HEK293 (cell line): ENCODE measurements around the gene RHBDL3.

Experiments
- CTCF ChIA-PET: fragments of 350-600 bp; formaldehyde crosslinking; extraction: SDS; loops from one replicate; lab custom pipeline; 2021; ENCODE audit warnings: antibody characterized with exemption; lab: Yijun Ruan, JAX
- POLR2A ChIA-PET: fragments of 300-600 bp; formaldehyde crosslinking; extraction: SDS; loops from one replicate; lab custom pipeline; 2020; ENCODE audit warnings: antibody characterized with exemption, inconsistent platforms; lab: Yijun Ruan, JAX
- H3K27ac ChIP-seq: fragments of 200-500 bp; sonication (Bioruptor generic); 2 replicates; pipeline ENCODE4 v1.5.1; 2014; ENCODE audit warnings: low read depth, low read length, control low read depth, inconsistent platforms; ENCODE audit errors: extremely low read depth
- H3K36me3 ChIP-seq, 2 experiments: fragments of 200-500 bp in 1 of 2; sonication (Bioruptor generic) in 1 of 2; 1 replicate in 1 of 2; 2 replicates in 1 of 2; pipeline ENCODE4 v1.5.1; 2014 to 2017; ENCODE audit warnings: inconsistent platforms in 2 of 2, low read length in 2 of 2; ENCODE audit not compliant: control insufficient read depth in 2 of 2, insufficient read depth in 1 of 2
- H3K4me1 ChIP-seq: fragments of 200-500 bp; sonication (Bioruptor generic); 2 replicates; pipeline ENCODE4 v1.5.1; 2014; ENCODE audit warnings: mild to moderate bottlenecking, low read length, inconsistent platforms; ENCODE audit not compliant: control insufficient read depth, insufficient read depth
- H3K4me3 ChIP-seq: 2 replicates; pipeline ENCODE4 v1.5.1; 2011; ENCODE audit warnings: low read depth, mild to moderate bottlenecking, control low read depth, low read length, moderate library complexity
- H3K9me3 ChIP-seq: fragments of 200-500 bp; sonication (Bioruptor generic); 2 replicates; pipeline ENCODE4 v1.5.1; 2014; ENCODE audit warnings: low read depth, low read length, inconsistent platforms; ENCODE audit not compliant: control insufficient read depth, insufficient read depth
- EGR2 ChIP-seq: fragments of 450-650 bp; formaldehyde crosslinking; IDR thresholded peaks from 2 replicates; pipeline ENCODE4 v1.5.1; 2016; ENCODE audit warnings: low read depth, missing biosample characterization, missing genetic modification characterization
- GLIS2 ChIP-seq: fragments of 450-650 bp; formaldehyde crosslinking; IDR thresholded peaks from 2 replicates; pipeline ENCODE4 v1.5.1; 2016; ENCODE audit warnings: missing biosample characterization, missing genetic modification characterization
- KLF1 ChIP-seq: fragments of 450-650 bp; formaldehyde crosslinking; IDR thresholded peaks from 2 replicates; pipeline ENCODE4 v1.5.1; 2016; ENCODE audit warnings: missing biosample characterization, missing genetic modification characterization
- KLF10 ChIP-seq: fragments of 450-650 bp; IDR thresholded peaks from 2 replicates; pipeline ENCODE4 v1.5.1; 2018; ENCODE audit warnings: missing biosample characterization, mild to moderate bottlenecking, missing genetic modification characterization
- MEIS1 ChIP-seq: sonication (generic); formaldehyde crosslinking; IDR thresholded peaks from 2 replicates; pipeline ENCODE4 v1.8.1; 2022; ENCODE audit warnings: missing genetic modification reagents, mild to moderate bottlenecking, borderline replicate concordance
- PBX3 ChIP-seq: sonication (generic); formaldehyde crosslinking; IDR thresholded peaks from 2 replicates; pipeline ENCODE4 v1.8.1; 2022; ENCODE audit warnings: mild to moderate bottlenecking, moderate library complexity, missing genetic modification reagents
- PRDM6 ChIP-seq: fragments of 450-650 bp; formaldehyde crosslinking; IDR thresholded peaks from 2 replicates; pipeline ENCODE4 v1.5.1; 2017; ENCODE audit warnings: missing biosample characterization, missing genetic modification characterization
- RBAK ChIP-seq: fragments of 450-650 bp; formaldehyde crosslinking; IDR thresholded peaks from 2 replicates; pipeline ENCODE4 v1.5.1; 2016; ENCODE audit warnings: missing biosample characterization, missing genetic modification characterization
- SALL2 ChIP-seq: fragments of 450-650 bp; formaldehyde crosslinking; IDR thresholded peaks from 2 replicates; pipeline ENCODE4 v1.5.0; 2017; ENCODE audit warnings: missing biosample characterization, mild to moderate bottlenecking, missing genetic modification characterization, borderline replicate concordance
- SP3 ChIP-seq: fragments of 450-650 bp; formaldehyde crosslinking; IDR thresholded peaks from 2 replicates; pipeline ENCODE4 v1.5.1; 2016; ENCODE audit warnings: missing biosample characterization, missing genetic modification characterization
- ZBTB17 ChIP-seq: fragments of 450-650 bp; formaldehyde crosslinking; IDR thresholded peaks from 2 replicates; pipeline ENCODE4 v1.5.1; 2016; ENCODE audit warnings: missing biosample characterization, missing genetic modification characterization
- ZNF138 ChIP-seq: fragments of 450-650 bp; formaldehyde crosslinking; IDR thresholded peaks from 2 replicates; pipeline ENCODE4 v1.5.1; 2016; ENCODE audit warnings: missing biosample characterization, missing genetic modification characterization, borderline replicate concordance
- ZNF155 ChIP-seq: fragments of 450-650 bp; formaldehyde crosslinking; IDR thresholded peaks from 2 replicates; pipeline ENCODE4 v1.5.1; 2016; ENCODE audit warnings: missing biosample characterization, missing genetic modification characterization
- ZNF184 ChIP-seq: fragments of 450-650 bp; IDR thresholded peaks from 2 replicates; pipeline ENCODE4 v1.5.1; 2018; ENCODE audit warnings: missing biosample characterization, mild to moderate bottlenecking, missing genetic modification characterization
- ZNF280C ChIP-seq: fragments of 450-650 bp; formaldehyde crosslinking; IDR thresholded peaks from 2 replicates; pipeline ENCODE4 v1.5.1; 2016; ENCODE audit warnings: missing biosample characterization, missing genetic modification characterization
- ZNF292 ChIP-seq: fragments of 450-650 bp; formaldehyde crosslinking; IDR thresholded peaks from 2 replicates; pipeline ENCODE4 v1.5.1; 2016; ENCODE audit warnings: low read depth, missing biosample characterization, missing genetic modification characterization, borderline replicate concordance
- ZNF350 ChIP-seq: fragments of 450-650 bp; formaldehyde crosslinking; IDR thresholded peaks from 2 replicates; pipeline ENCODE4 v1.5.0; 2017; ENCODE audit warnings: missing biosample characterization, mild to moderate bottlenecking, missing genetic modification characterization
- ZNF473 ChIP-seq: fragments of 450-650 bp; formaldehyde crosslinking; IDR thresholded peaks from 2 replicates; pipeline ENCODE4 v1.5.1; 2017; ENCODE audit warnings: missing biosample characterization, missing genetic modification characterization
- ZNF501 ChIP-seq: fragments of 450-650 bp; formaldehyde crosslinking; IDR thresholded peaks from 2 replicates; pipeline ENCODE4 v1.5.1; 2016; ENCODE audit warnings: missing biosample characterization, missing genetic modification characterization
- ZNF529 ChIP-seq: fragments of 450-650 bp; formaldehyde crosslinking; IDR thresholded peaks from 2 replicates; pipeline ENCODE4 v1.5.1; 2017; ENCODE audit warnings: missing genetic modification characterization, missing biosample characterization; ENCODE audit not compliant: insufficient replicate concordance
- ZNF530 ChIP-seq: fragments of 450-650 bp; formaldehyde crosslinking; IDR thresholded peaks from 2 replicates; pipeline ENCODE4 v1.5.1; 2016; ENCODE audit warnings: low read depth, missing biosample characterization, missing genetic modification characterization
- ZNF544 ChIP-seq: fragments of 450-650 bp; formaldehyde crosslinking; IDR thresholded peaks from 2 replicates; pipeline ENCODE4 v1.5.0; 2017; ENCODE audit warnings: missing biosample characterization, missing genetic modification characterization
- ZNF658 ChIP-seq: fragments of 450-650 bp; formaldehyde crosslinking; IDR thresholded peaks from 2 replicates; pipeline ENCODE4; 2016; ENCODE audit warnings: missing biosample characterization, missing genetic modification characterization
- ZNF704 ChIP-seq: fragments of 450-650 bp; formaldehyde crosslinking; IDR thresholded peaks from 2 replicates; pipeline ENCODE4 v1.5.1; 2016; ENCODE audit warnings: missing biosample characterization, missing genetic modification characterization
- ZNF707 ChIP-seq: fragments of 450-650 bp; formaldehyde crosslinking; IDR thresholded peaks from 2 replicates; pipeline ENCODE4 v1.5.1; 2016; ENCODE audit warnings: missing biosample characterization, missing genetic modification characterization
- ZNF837 ChIP-seq: fragments of 450-650 bp; formaldehyde crosslinking; IDR thresholded peaks from 2 replicates; pipeline ENCODE4 v1.5.1; 2016; ENCODE audit warnings: missing biosample characterization, missing genetic modification characterization
- ZSCAN23 ChIP-seq: fragments of 450-650 bp; formaldehyde crosslinking; IDR thresholded peaks from 2 replicates; pipeline ENCODE4 v1.5.1; 2016; ENCODE audit warnings: missing biosample characterization, missing genetic modification characterization
- ZSCAN30 ChIP-seq: fragments of 450-650 bp; IDR thresholded peaks from 2 replicates; pipeline ENCODE4 v1.5.1; 2018; ENCODE audit warnings: missing biosample characterization, mild to moderate bottlenecking, missing genetic modification characterization, moderate library complexity
- ZXDB ChIP-seq: fragments of 450-650 bp; formaldehyde crosslinking; IDR thresholded peaks from 2 replicates; pipeline ENCODE4 v1.5.1; 2016; ENCODE audit warnings: missing biosample characterization, missing genetic modification characterization

RHBDL3 gene

GRCh38 chr17:32298721-32299579 is 33.3 kb downstream of the RHBDL3 start (continued):
- TF ChIP-seq ZNF704 (no peak), PRDM6 (tag by site-specific recombination) (peak; percentile 93), KLF10 (peak; percentile 97), ZNF292 (no peak), ZNF473 (tag by site-specific recombination) (no peak), ZNF529 (tag by site-specific recombination) (peak; percentile 16), GLIS2 (no peak; the same call in 1 of the 2 replicates), RBAK (no peak), KLF1 (tag by site-specific recombination) (peak; percentile 52; the same call in 1 of the 2 replicates), ZNF184 (peak; percentile 88), ZNF837 (tag by site-specific recombination) (no peak)
- TF ChIP-seq, all 188 proteins: peak for 81

- POLR2A ChIA-PET, result no interaction called here
- CTCF ChIA-PET, result no interaction called here
- Histone ChIP-seq H3K36me3 (peaks cover 0 to 8% of the 10 kb centered on the region in 2 experiments; a peak in 2 of 3 replicates), H3K27ac (peak overlapping the region; percentile 89), H3K9me3 (no peaks in the 10 kb centered on the region), H3K4me3 (no peak overlapping the region), H3K4me1 (peaks cover 42% of the 10 kb centered on the region)
- TF ChIP-seq ZNF155 (no peak), EGR2 (tag by site-specific recombination) (no peak), ZXDB (tag by site-specific recombination) (no peak), ZNF501 (no peak), ZSCAN23 (tag by site-specific recombination) (no peak), ZNF530 (tag by site-specific recombination) (no peak), ZBTB17 (tag by site-specific recombination) (no peak), PBX3 (CRISPR knock-in tag) (no peak), ZNF138 (tag by site-specific recombination) (no peak), SP3 (no peak), ZSCAN30 (tag by site-specific recombination) (no peak), MEIS1 (CRISPR knock-in tag) (no peak), SALL2 (tag by site-specific recombination) (no peak), ZNF544 (tag by site-specific recombination) (no peak), ZNF707 (tag by site-specific recombination) (no peak), ZNF658 (tag by site-specific recombination) (no peak), KLF10 (no peak), ZNF280C (no peak), ZNF350 (tag by site-specific recombination) (no peak)
Observed at GRCh38 chr17:32299580-32300164, 34.0 kb downstream of the RHBDL3 start.
